Endothelial cell of umbilical vein (primary cell): ENCODE results near the gene SUSD6.

Experiments
- CTCF ChIP-seq, 2 donors: IDR thresholded peaks; 1 replicate in 1 of 2; 2 replicates in 1 of 2; pipeline ENCODE4 v1.5.1; 2011; ENCODE audit warnings: low read length in 2 of 2, mild to moderate bottlenecking in 2 of 2, moderate library complexity in 2 of 2, control low read depth in 1 of 2, inconsistent platforms in 1 of 2, low read depth in 1 of 2; ENCODE audit not compliant: insufficient read depth in 1 of 2; ENCODE audit errors: extremely low read depth in 1 of 2
- MAX ChIP-seq: IDR thresholded peaks from 2 replicates; pipeline ENCODE4 v1.6.1; 2011; ENCODE audit not compliant: insufficient read depth, insufficient read length

- no peak for TF ChIP-seq MAX
- TF ChIP-seq CTCF (IDR thresholded peaks at IDR 0.05; ENCODE audit: extremely low read depth in 1 of 2, insufficient read depth in 1 of 2, low read depth in 1 of 2, low read length in 2 of 2): no peak
Measured at GRCh38 chr14:69749956-69750355, 138.6 kb downstream of the SUSD6 start.
